DND-41 (cell line): Measurements from ENCODE around the gene SLAIN1.

Experiments used
- ATAC-seq: fragments of 200-7000 bp; cut with Tn5 transposase; 3 replicates; pipeline ENCODE4 v1.9.1; 2021; ENCODE audit warnings: low read depth; ENCODE audit not compliant: insufficient read depth
- DNase-seq: peaks from one replicate; pipeline ENCODE4 v3.0.0-alpha.2; 2020
- H2AFZ ChIP-seq: 2 replicates; pipeline ENCODE4 v1.6.0; 2012; ENCODE audit warnings: low read depth, low read length
- H3K27ac ChIP-seq: 2 replicates; pipeline ENCODE4 v1.5.1; 2012; ENCODE audit warnings: low read length, inconsistent platforms
- H3K27me3 ChIP-seq: fragments of 200-600 bp; sonication (generic); 2 replicates; pipeline ENCODE4 v1.6.0; 2012; ENCODE audit warnings: low read length, mild to moderate bottlenecking, inconsistent platforms; ENCODE audit not compliant: insufficient read depth, poor library complexity
- H3K36me3 ChIP-seq: 2 replicates; pipeline ENCODE4 v1.5.1; 2012; ENCODE audit warnings: low read length, inconsistent platforms; ENCODE audit not compliant: insufficient read depth
- H3K4me1 ChIP-seq: 2 replicates; pipeline ENCODE4 v1.5.1; 2012; ENCODE audit warnings: mild to moderate bottlenecking, low read length; ENCODE audit not compliant: insufficient read depth
- H3K4me2 ChIP-seq: 2 replicates; pipeline ENCODE4 v1.6.0; 2012; ENCODE audit warnings: mild to moderate bottlenecking, moderate library complexity, low read length, inconsistent platforms; ENCODE audit not compliant: insufficient read depth
- H3K4me3 ChIP-seq, 2 experiments: fragments of 200-600 bp in 1 of 2; shearing (Covaris generic) in 1 of 2; 2 replicates each; pipeline ENCODE4 v1.5.1; 2012 to 2016; ENCODE audit warnings: inconsistent platforms in 2 of 2, low read length in 2 of 2, mild to moderate bottlenecking in 2 of 2, low read depth in 1 of 2, moderate library complexity in 1 of 2
- H3K79me2 ChIP-seq: 2 replicates; pipeline ENCODE4 v1.6.0; 2012; ENCODE audit warnings: low read length, inconsistent platforms; ENCODE audit not compliant: insufficient read depth
- H3K9ac ChIP-seq: 2 replicates; pipeline ENCODE4 v1.6.0; 2012; ENCODE audit warnings: low read depth, mild to moderate bottlenecking, inconsistent platforms, low read length, moderate library complexity
- H3K9me3 ChIP-seq: 2 replicates; pipeline ENCODE4 v1.5.1; 2012; ENCODE audit warnings: low read length, moderate library complexity, mild to moderate bottlenecking, inconsistent platforms; ENCODE audit not compliant: insufficient read depth, severe bottlenecking
- H4K20me1 ChIP-seq: 2 replicates; pipeline ENCODE4 v1.6.0; 2012; ENCODE audit warnings: low read length; ENCODE audit not compliant: insufficient read depth
- EZH2 ChIP-seq: IDR thresholded peaks from 3 replicates; pipeline ENCODE4 v1.6.1; 2012; ENCODE audit warnings: borderline replicate concordance, low read depth, mild to moderate bottlenecking, moderate library complexity, low read length, inconsistent platforms; ENCODE audit not compliant: severe bottlenecking
- TF ChIP-seq, protein P1 (sequence below): IDR thresholded peaks from 2 replicates; pipeline ENCODE4 v1.5.1; 2012; ENCODE audit warnings: borderline replicate concordance, low read length, moderate library complexity, mild to moderate bottlenecking; ENCODE audit not compliant: poor library complexity, severe bottlenecking; ENCODE audit errors: extremely low read depth

The SLAIN1 gene

DNA sequence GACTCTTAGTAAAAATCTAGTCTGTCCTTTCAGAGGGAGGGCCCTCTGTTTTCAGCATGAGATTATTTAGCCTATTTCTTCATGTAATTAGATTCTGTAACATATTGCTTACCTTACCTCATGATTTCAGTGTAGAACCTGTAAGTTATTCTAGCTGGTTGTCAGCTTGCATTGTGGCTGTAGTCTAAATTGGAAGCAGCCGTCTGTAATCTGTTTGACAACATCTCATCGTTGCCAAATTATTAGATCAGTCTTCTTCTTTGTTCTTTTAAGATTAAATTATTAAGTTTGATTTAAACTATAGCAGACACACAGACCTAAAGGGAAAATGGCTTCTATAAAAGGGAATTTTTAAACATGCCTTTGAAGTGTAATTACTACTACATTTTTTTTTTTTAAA is 34.8 kb downstream of the SLAIN1 start:
- H3K79me2 ChIP-seq: no peaks in the 10 kb centered on the region
- 0 out of 2 replicates have a peak, but pooled peaks cover 2% of the 10 kb centered on the region for H3K36me3 ChIP-seq
- no peak overlapping the region for H3K27ac ChIP-seq
- no peaks in the 10 kb centered on the region for H3K27me3 ChIP-seq
- no peaks in the 10 kb centered on the region for H3K9me3 ChIP-seq
- no peaks in the 10 kb centered on the region for H3K4me1 ChIP-seq
- no peak overlapping the region for H3K9ac ChIP-seq
- TF ChIP-seq, protein P1, sequence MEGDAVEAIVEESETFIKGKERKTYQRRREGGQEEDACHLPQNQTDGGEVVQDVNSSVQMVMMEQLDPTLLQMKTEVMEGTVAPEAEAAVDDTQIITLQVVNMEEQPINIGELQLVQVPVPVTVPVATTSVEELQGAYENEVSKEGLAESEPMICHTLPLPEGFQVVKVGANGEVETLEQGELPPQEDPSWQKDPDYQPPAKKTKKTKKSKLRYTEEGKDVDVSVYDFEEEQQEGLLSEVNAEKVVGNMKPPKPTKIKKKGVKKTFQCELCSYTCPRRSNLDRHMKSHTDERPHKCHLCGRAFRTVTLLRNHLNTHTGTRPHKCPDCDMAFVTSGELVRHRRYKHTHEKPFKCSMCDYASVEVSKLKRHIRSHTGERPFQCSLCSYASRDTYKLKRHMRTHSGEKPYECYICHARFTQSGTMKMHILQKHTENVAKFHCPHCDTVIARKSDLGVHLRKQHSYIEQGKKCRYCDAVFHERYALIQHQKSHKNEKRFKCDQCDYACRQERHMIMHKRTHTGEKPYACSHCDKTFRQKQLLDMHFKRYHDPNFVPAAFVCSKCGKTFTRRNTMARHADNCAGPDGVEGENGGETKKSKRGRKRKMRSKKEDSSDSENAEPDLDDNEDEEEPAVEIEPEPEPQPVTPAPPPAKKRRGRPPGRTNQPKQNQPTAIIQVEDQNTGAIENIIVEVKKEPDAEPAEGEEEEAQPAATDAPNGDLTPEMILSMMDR: no peak
- TF ChIP-seq EZH2: no peak
- H3K4me3 ChIP-seq: no peak overlapping the region
- DNase-seq (no peak), ATAC-seq (no peak)
- H4K20me1 ChIP-seq: no peaks in the 10 kb centered on the region
- H2AFZ ChIP-seq: no peak overlapping the region
- H3K4me2 ChIP-seq: no peak overlapping the region

DNA sequence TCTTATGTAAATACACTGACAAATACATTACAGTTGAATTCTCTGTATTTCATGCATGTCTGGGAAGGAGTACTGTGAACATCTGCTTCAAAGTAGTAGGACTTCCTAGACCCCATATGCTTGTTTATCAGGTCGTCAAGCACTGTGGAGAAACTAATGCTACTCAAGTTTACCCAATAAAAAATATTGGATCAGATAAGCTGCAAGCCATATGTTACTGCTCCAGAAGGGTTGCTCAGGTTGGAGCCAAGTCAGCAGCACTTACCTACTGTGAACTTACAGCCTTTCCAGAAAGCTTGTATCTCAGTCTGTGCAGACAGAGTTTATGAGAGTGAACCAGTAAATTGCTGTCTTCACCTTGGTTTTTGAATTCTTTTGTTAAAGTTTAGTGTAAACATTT is 36.2 kb downstream of the SLAIN1 start:
- no peak overlapping the region for H3K9ac ChIP-seq
- H3K27ac ChIP-seq: no peak overlapping the region
- H3K27me3 ChIP-seq: no peaks in the 10 kb centered on the region
- H3K4me3 ChIP-seq: no peak overlapping the region
- DNase-seq: no peak
- no peak for TF ChIP-seq EZH2
- TF ChIP-seq, protein P1: no peak
- no peak overlapping the region for H3K4me2 ChIP-seq
- no peaks in the 10 kb centered on the region for H3K9me3 ChIP-seq
- no peak for ATAC-seq
- H4K20me1 ChIP-seq: no peaks in the 10 kb centered on the region
- H2AFZ ChIP-seq: no peak overlapping the region
- H3K79me2 ChIP-seq: no peaks in the 10 kb centered on the region
- no peaks in the 10 kb centered on the region for H3K4me1 ChIP-seq
- H3K36me3 ChIP-seq: no peaks in the 10 kb centered on the region

DNA sequence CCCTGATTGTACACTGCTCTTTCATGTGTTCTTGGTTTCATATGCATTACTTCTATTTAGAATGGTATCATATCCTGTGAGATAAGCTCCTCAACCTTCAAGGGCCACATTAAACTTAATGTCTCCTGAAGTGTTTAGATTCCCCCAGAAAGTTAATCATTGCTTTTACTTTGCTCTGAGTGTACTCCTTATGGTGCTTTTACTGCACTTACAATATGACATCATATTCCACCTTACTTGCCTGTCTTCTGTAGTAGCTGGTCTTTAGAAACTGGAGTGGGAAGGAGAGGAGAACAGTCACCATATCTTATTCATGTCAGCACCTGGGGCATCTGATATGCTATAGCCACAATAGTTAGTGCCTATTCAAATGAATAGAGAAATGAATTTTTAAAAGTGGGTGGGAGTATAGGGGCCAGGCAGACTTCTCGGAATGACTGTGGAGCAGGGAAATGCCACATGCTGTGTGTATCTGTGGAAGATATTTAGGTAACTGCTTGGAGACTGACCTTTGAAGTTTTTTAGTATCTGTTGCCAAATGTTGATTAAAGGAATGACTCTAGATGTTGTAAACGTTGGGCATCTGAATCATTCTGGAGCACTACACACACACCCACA is 40.2 kb downstream of the SLAIN1 start:
- H3K9me3 ChIP-seq: no peaks in the 10 kb centered on the region
- no peak overlapping the region for H3K4me2 ChIP-seq
- no peaks in the 10 kb centered on the region for H3K4me1 ChIP-seq
- no peak overlapping the region for H2AFZ ChIP-seq
- no peak for TF ChIP-seq EZH2
- TF ChIP-seq, protein P1: no peak
- H3K27me3 ChIP-seq: no peaks in the 10 kb centered on the region
- H3K79me2 ChIP-seq: no peaks in the 10 kb centered on the region; the same call in 1 of the 2 replicates
- H3K4me3 ChIP-seq: no peak overlapping the region
- H4K20me1 ChIP-seq: peaks cover 3% of the 10 kb centered on the region; the same call in 1 of the 2 replicates
- H3K36me3 ChIP-seq: no peaks in the 10 kb centered on the region
- DNase-seq (no peak), ATAC-seq (no peak)
- H3K9ac ChIP-seq: no peak overlapping the region
- H3K27ac ChIP-seq: no peak overlapping the region
